Measurements from ENCODE around the gene BTNL3. TPM values are rescaled to one million over a fixed set of nuclear protein-coding genes. Genes with fewer than 3 reads are reported as not detected.

BTNL3 gene
- total RNA-seq, 4 donors from 2014 or later, result 7.4 to 214 (median 110) TPM

DNA sequence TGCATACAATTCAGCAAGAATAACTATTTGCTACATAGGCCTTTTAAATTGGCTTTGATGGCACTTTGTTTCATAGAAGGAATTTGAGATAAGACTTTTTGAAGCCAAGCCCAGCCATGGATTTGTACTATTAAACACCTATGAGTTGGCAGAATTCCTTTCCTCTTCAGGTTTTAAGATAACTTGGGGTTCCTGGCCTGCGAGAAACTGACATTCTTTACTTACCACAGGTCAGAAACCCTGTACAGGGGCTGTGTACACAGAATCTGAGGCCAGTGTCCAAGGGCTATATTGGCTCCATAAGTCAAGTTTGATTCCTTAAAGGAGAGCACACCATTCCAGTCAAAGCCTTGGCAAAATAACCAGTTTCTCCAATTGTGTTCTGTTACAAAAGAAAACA, 10.8 kb upstream of the BTNL3 start:
- no peak for TF ChIP-seq POLR2A (IDR thresholded peaks at IDR 0.05)
- TF ChIP-seq, protein P1, sequence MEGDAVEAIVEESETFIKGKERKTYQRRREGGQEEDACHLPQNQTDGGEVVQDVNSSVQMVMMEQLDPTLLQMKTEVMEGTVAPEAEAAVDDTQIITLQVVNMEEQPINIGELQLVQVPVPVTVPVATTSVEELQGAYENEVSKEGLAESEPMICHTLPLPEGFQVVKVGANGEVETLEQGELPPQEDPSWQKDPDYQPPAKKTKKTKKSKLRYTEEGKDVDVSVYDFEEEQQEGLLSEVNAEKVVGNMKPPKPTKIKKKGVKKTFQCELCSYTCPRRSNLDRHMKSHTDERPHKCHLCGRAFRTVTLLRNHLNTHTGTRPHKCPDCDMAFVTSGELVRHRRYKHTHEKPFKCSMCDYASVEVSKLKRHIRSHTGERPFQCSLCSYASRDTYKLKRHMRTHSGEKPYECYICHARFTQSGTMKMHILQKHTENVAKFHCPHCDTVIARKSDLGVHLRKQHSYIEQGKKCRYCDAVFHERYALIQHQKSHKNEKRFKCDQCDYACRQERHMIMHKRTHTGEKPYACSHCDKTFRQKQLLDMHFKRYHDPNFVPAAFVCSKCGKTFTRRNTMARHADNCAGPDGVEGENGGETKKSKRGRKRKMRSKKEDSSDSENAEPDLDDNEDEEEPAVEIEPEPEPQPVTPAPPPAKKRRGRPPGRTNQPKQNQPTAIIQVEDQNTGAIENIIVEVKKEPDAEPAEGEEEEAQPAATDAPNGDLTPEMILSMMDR (IDR thresholded peaks at IDR 0.05), result no peak
- DNase-seq, result no peak
- Histone ChIP-seq H3K4me1 (no peaks in the 10 kb centered on the region), H3K36me3 (no peaks in the 10 kb centered on the region), H3K27ac (peak overlapping the region in 1 of 4 donors; percentile 43), H3K9me3 (no peaks in the 10 kb centered on the region), H3K27me3 (no peaks in the 10 kb centered on the region), H3K4me3 (no peak overlapping the region)

DNA sequence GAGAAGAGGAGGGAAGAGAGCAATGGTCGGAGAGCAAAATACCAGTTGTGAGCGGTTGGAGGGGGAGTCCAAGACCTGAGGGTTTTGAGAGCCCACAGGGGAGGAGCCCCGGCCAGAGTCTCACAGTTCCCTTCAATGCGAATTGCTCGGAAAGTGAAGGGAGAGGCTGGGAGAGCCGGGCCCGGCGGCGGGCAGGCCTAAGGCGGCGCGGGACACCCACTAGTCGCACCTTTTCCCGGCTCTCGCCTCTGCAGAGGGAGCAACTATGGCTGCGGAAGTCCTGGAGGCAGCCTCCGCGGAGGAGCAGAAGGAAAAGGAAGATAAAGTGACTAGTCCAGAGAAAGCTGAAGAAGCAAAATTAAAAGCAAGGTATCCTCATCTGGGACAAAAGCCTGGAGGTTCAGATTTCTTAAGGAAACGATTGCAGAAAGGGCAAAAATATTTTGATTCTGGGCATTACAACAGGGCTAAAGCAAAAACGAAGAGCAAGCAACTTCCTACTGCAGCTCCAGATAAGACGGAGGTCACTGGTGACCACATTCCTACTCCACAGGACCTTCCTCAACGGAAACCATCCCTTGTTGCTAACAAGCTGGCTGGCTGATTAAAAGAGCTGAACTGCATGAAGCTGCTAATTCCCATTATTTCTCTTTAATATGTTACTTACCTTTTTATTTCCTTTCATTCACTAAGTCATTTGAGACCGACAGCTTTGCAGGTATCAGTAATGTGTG, 6.5 kb upstream of the BTNL3 start:
- Histone ChIP-seq H3K4me1 (no peaks in the 10 kb centered on the region), H3K4me3 (no peak overlapping the region), H3K9me3 (no peaks in the 10 kb centered on the region), H3K27me3 (no peaks in the 10 kb centered on the region), H3K36me3 (no peaks in the 10 kb centered on the region), H3K27ac (no peak overlapping the region)
- TF ChIP-seq, protein P1 (IDR thresholded peaks at IDR 0.05), result no peak
- DNase-seq, result no peak

DNA sequence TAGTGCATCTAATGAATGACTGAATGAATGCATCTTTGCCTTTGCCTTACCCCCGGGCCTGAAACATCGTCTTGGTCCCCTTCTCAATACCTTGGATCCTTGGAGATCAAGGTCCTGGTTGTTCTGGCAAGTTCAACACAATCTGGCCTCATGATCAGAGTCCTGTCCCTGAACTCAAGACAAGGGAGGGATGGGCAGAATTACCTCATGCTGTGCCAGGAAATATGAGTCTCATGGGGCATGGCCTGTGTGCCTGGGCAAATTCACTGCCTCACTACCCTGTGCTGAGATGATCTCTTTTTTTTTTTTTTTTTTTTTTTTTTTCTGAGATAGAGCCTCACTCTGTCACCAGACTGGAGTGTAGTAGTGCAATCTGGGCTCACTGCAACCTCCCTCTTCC, 630 bp upstream of the BTNL3 start:
- Histone ChIP-seq H3K27ac (peak overlapping the region in 3 of 4 donors; percentile 79 to 88 (median 81)), H3K4me1 (no peaks in the 10 kb centered on the region), H3K9me3 (no peaks in the 10 kb centered on the region), H3K36me3 (no peaks in the 10 kb centered on the region), H3K4me3 (no peak overlapping the region), H3K27me3 (no peaks in the 10 kb centered on the region)
- DNase-seq, result peak in 1 of 3 donors; percentile 65
- TF ChIP-seq, protein P1 (IDR thresholded peaks at IDR 0.05), result no peak
- TF ChIP-seq POLR2A (IDR thresholded peaks at IDR 0.05), result no peak

DNA sequence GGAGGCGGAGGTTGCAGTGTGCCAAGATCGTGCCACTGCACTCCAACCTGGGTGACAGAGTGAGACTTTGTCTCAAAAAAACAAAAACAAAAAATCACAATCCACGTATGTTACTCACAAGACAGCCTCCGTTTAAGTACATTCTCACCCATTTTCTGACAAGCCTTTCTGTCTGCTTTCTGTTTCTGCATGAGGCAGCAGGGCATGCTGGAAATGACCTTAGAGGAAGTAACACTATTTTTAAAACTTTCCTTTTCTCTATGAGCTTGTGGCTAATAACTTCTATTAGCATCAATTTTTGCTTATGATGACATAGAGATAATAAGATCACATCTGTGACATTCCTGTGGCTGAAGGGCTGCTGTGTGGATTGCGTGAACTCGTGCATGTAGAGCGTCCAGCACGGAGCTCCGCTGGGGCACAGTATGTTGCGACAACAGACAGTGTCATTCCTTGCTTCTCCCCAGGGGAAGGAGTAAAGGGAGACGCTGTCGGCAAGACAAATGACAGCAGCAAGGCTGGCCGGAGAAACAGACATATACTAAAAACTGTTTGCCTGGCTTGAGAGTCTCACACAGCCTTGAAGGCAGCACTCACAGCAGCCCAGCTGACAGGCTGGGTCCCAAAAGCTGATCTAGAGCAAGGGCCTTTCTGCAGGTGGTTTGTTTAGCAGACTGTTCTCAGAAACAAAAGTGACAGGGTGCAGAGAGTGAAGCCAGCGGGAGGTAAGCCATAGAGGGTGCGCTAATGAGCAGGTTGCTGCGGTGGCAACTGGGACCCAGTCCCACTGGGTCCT, 1.6 kb downstream of the BTNL3 start:
- Histone ChIP-seq H3K27ac (peak overlapping the region in 3 of 4 donors; percentile 79 to 88 (median 81)), H3K9me3 (no peaks in the 10 kb centered on the region), H3K27me3 (no peaks in the 10 kb centered on the region), H3K4me3 (peak overlapping the region in 3 of 4 donors; percentile 36 to 55 (median 51)), H3K4me1 (no peaks in the 10 kb centered on the region), H3K36me3 (no peaks in the 10 kb centered on the region)
- TF ChIP-seq, protein P1 (IDR thresholded peaks at IDR 0.05), result no peak
- TF ChIP-seq POLR2A (IDR thresholded peaks at IDR 0.05), result peak in 1 of 2 donors; percentile 34
- no peak for DNase-seq

DNA sequence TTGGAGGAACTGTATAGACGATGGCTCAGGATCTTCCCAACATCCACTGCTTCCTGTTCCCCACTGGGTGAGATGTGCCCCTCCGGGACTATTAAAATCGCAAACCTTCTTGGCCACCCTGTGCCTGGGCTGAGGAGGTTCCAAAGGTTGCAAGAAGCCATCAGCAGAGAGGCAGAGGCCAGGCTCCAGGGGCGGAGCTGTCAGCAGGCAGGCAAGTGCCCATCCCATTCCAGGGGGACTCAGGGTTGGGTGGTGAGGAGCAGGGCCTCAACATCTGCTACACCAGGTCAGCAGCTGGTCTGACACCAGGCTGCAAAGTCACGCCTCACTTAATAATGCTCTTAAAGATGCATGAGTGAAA, 2.2 kb downstream of the BTNL3 start:
- Histone ChIP-seq H3K27ac (peak overlapping the region in 3 of 4 donors; percentile 79 to 88 (median 81)), H3K4me3 (peak overlapping the region in 3 of 4 donors; percentile 36 to 55 (median 51)), H3K9me3 (no peaks in the 10 kb centered on the region), H3K4me1 (no peaks in the 10 kb centered on the region), H3K36me3 (no peaks in the 10 kb centered on the region), H3K27me3 (no peaks in the 10 kb centered on the region)
- TF ChIP-seq, protein P1 (IDR thresholded peaks at IDR 0.05), result no peak
- TF ChIP-seq POLR2A (IDR thresholded peaks at IDR 0.05), result peak; percentile 7 to 24
- peak in 2 of 3 donors; percentile 55 to 64 for DNase-seq
